Measurements from ENCODE around the gene LMOD3. TPM values are rescaled to one million over a fixed set of nuclear protein-coding genes. Genes with fewer than 3 reads are reported as not detected.

Gene LMOD3
- total and polyA plus RNA-seq, 2 donors (not counting 3 experiments of a cell fraction or from before 2014, with no cell fraction given) = not detected

- TF ChIP-seq CTCF (IDR thresholded peaks at IDR 0.05; ENCODE audit: extremely low read depth in 1 of 2, insufficient read depth in 1 of 2, low read depth in 1 of 2, low read length in 2 of 2) = no peak
- no peak for TF ChIP-seq MYC (IDR thresholded peaks at IDR 0.05; ENCODE audit: low read depth, low read length)
- no peak for TF ChIP-seq JUN (IDR thresholded peaks at IDR 0.05; ENCODE audit: borderline replicate concordance, insufficient read depth, insufficient read length, low read depth)
- TF ChIP-seq FOS (IDR thresholded peaks at IDR 0.05; ENCODE audit: borderline replicate concordance, insufficient read depth, low read length) = no peak
- TF ChIP-seq POLR2A (IDR thresholded peaks at IDR 0.05; ENCODE audit: low read depth, low read length) = no peak
- no peak for TF ChIP-seq GATA2 (IDR thresholded peaks at IDR 0.05; ENCODE audit: insufficient read depth, insufficient read length, low read depth, low read length)
- no peak for TF ChIP-seq EZH2 (IDR thresholded peaks at IDR 0.05; ENCODE audit: borderline replicate concordance, low read depth, low read length, severe bottlenecking)
- H3K79me2 ChIP-seq (ENCODE audit: control insufficient read depth, insufficient read depth, low read length) = no peaks in the 10 kb centered on the region
- BruUV-seq (replicated peaks) = no TSS peak
- no peaks in the 10 kb centered on the region for H3K9me3 ChIP-seq (replicated peaks; ENCODE audit: control insufficient read depth, insufficient read depth, low read length)
- H3K4me2 ChIP-seq (ENCODE audit: insufficient read depth, low read length) = no peak overlapping the region
- no peaks in the 10 kb centered on the region for H4K20me1 ChIP-seq (replicated peaks; ENCODE audit: control insufficient read depth, extremely low read depth, insufficient read depth, low read length)
- intact Hi-C loops (cut with micrococcal nuclease) = no loop called here
- no peak overlapping the region for H2AFZ ChIP-seq (ENCODE audit: low read depth, low read length)
- peaks cover 9% of the 10 kb centered on the region for H3K4me1 ChIP-seq (ENCODE audit: control insufficient read depth, extremely low read depth, insufficient read depth, low read length)
- H3K9me1 ChIP-seq (replicated peaks; ENCODE audit: control insufficient read depth, extremely low read depth, insufficient read depth, low read length) = no peaks in the 10 kb centered on the region
- H3K27ac ChIP-seq (ENCODE audit: insufficient read depth, low read depth, low read length) = no peak overlapping the region
- no peak overlapping the region for H3K4me3 ChIP-seq (replicated peaks in 1 of 3; ENCODE audit: insufficient read depth in 1 of 3, low read depth in 1 of 3, low read length in 3 of 3)
- CTCF ChIA-PET = interaction anchor here (0.8 to 2.2 kb wide), 3 partner anchors 10 to 15 kb away, joined by 3 to 11 read pairs (median 4); no protein-coding TSS in a partner anchor
- dilution Hi-C loops (cut with MboI; ENCODE audit: extremely low pct_ligation_motif_present, low sequenced_read_pairs) = no loop called here
- FAIRE-seq (no peak), DNase-seq (ENCODE audit: low read depth, low spot score) (no peak)
- no peak overlapping the region for H3K9ac ChIP-seq (replicated peaks; ENCODE audit: extremely low read depth, insufficient read depth, low read length)
- POLR2A ChIA-PET = no interaction called here
- H3K27me3 ChIP-seq (ENCODE audit: control insufficient read depth in 2 of 2, insufficient read depth in 2 of 2, low read length in 2 of 2) = no peaks in the 10 kb centered on the region
- H3K36me3 ChIP-seq (ENCODE audit: control insufficient read depth in 2 of 2, extremely low read depth in 1 of 2, insufficient read depth in 2 of 2, low read length in 2 of 2) = no peaks in the 10 kb centered on the region
These were observed 11.4 kb downstream of the LMOD3 start for GRCh38 chr3:69110941-69111546.

Data from endothelial cell of umbilical vein (primary cell).